ENCODE measurements around the gene NIPAL3.

Gene NIPAL3

GRCh38 chr1:24390924-24391782 is 24.4 kb upstream of the NIPAL3 start:
- no peak for DNase-seq (ENCODE audit: low read depth)

GRCh38 chr1:24391882-24392603 is 23.6 kb upstream of the NIPAL3 start:
- no peak for DNase-seq (ENCODE audit: low read depth)

- DNase-seq (ENCODE audit: low read depth) = no peak
These were observed 23.0 kb upstream of the NIPAL3 start for GRCh38 chr1:24392604-24392946.

DNA sequence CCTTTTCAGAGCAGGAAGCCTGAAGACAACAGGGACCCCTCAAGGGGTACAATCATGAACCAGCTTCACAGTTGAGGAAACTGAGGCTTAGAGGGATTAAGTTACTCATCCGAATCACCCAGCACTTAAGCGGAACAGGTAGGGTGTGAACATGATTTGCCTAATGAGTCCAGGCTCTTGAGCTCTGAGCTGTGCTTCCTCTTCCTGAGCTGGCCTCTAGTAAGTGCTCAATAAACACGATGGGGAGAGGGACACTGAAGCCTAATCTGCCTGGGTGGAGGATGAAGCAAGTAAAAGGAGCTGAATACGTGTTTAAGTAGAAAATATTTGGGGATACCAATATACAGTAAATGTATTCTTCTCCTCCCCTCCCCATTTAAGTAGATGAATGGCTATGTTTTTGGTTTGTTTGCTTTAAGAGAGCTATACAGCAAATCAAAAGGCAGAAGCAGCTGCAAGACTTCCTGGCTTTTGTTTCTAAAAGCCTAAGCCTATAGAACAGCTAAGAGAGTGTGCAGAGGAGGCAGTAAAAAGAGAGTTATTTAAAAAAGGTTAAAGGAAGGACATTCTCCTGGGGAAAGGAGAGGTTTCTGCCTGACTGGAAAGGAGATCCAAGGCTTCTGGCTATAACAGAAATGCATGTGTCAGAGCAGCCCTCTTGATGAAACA is 22.5 kb upstream of the NIPAL3 start:
- no peak for DNase-seq (ENCODE audit: low read depth)

DNA sequence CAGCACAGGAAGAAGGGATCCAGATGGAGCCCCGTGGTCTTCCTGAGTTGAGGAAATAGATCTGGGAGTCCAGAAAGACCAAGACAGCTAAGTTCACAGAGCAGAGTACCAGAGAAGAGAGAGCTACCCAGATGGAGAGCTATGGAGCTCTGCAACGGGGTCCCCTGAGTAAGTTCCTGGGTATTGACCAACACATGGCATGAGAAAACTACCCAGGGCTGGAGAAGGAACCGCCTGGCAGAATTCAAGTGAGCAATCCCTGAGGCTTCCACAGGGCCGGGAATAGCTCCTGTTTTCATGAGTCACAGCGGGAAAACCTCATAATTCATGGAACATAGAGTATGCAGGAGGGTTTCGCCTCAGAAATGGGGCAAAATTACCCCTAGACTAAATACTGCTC is 21.7 kb upstream of the NIPAL3 start:
- DNase-seq (ENCODE audit: low read depth) = no peak

DNA sequence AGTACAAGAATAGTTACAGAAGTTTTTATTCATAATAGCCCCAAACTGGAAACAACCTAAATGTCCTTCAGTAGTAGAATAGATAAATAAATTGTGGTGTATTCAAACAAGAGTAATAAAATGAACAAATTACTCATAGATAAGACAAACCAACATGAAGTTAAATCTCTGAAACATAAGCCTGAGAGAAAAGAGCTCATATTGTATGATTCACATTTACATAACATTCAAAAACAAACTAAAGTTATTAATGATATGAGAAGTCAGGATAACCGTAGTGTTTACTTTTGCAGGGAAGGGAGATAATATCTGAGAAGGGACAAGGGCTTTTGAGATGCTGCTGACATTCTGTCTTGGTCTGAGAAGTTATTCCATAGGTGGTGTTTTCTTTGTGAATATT is 15.5 kb upstream of the NIPAL3 start:
- no peak for DNase-seq (ENCODE audit: low read depth)

DNA sequence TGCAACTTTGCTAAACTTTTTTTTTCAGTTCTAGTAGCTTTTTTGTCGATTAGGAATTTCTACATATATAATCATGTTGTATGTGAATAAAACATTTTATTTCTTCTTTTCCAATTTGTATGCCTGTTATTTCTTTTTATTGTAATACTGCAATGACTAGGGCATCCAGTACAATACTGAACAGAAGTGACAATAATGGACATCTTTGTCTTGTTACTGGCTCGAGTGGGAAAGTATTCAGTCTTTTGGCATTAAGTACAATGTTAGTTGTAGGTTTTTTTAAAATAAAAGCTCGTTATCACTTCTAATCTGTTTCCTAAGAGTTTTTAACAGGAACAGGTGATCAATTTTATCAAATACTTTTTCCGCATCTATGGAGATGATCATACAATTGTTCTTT is 11.8 kb upstream of the NIPAL3 start:
- DNase-seq (ENCODE audit: low read depth) = no peak

GRCh38 chr1:24406788-24407187 is 8.8 kb upstream of the NIPAL3 start:
- DNase-seq (ENCODE audit: low read depth) = no peak

DNA sequence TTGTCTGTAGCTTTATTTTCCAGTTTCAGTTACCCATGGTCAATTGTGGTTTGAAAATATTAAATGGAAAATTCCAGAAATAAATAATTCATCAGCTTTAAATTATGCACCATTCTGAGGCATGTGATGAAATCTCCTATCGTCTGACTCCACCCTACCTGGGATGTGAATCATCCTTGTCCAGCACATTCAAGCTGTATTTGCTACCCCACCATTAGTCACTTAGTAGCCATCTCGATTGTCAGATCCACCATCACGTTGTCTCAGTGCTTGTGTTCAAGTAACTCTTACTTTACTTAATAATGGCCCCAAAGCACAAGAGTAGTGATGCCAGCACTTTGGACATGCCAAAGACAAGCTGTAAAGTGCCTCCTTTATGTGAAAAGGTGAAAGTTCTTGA is 6.1 kb upstream of the NIPAL3 start:
- no peak for DNase-seq (ENCODE audit: low read depth)

- DNase-seq (ENCODE audit: low read depth) = no peak
These were observed 4.9 kb upstream of the NIPAL3 start for GRCh38 chr1:24410750-24411149.

GRCh38 chr1:24411963-24412362 is 3.6 kb upstream of the NIPAL3 start:
- no peak for DNase-seq (ENCODE audit: low read depth)

GRCh38 chr1:24412408-24412807 is 3.2 kb upstream of the NIPAL3 start:
- DNase-seq (ENCODE audit: low read depth) = no peak

GRCh38 chr1:24413350-24414163 is 2.0 kb upstream of the NIPAL3 start, which contains the start of gene STPG1:
TSS of gene STPG1 (minus strand) at chr1:24413782. CDS start at chr1:24401388, 12,394 bp downstream.
- DNase-seq (ENCODE audit: low read depth) = peak; percentile 90

GRCh38 chr1:24414775-24415333 is 748 bp upstream of the NIPAL3 start:
- DNase-seq (ENCODE audit: low read depth) = no peak

DNA sequence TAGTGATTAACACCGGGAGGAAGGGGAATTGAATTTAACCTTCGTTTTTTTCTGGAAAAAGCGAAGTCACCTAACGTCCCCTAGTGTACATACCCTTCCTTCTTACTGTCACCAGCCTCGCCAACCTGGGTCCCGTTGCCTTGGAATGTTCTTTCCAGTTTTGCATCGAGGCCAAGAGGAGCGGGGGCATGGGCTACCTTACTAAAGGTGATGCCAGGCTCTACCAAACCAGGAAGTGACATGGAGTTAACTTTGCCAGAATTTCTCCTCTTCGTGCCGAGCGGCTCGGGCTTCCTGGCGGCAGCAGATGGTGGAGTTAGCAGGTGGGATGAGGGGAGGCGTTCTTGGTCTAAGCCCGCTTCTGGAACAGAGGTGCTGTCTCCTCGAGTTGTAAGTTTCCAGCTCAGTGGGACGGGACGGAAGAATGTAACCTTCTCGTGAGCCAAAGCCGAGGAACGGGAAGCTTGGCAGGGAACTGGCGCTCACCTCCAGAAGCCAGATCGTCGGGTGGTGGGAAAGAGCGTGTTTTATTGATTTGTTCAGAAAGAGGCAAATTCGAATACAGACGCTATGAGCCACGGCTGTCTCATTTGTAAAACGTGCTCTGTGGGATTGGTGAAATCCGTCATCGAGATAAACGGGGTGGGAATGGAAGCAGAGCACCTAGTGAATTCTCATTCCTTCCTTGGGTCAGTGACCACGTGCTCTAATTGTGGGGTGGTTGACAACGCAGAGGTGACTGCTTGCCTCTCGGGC is 486 bp downstream of the NIPAL3 start:
- DNase-seq (ENCODE audit: low read depth) = no peak

- DNase-seq (ENCODE audit: low read depth) = peak; percentile 53
These were observed 1.2 kb downstream of the NIPAL3 start for GRCh38 chr1:24416666-24417391.

GRCh38 chr1:24417681-24418080 is 2.1 kb downstream of the NIPAL3 start:
- no peak for DNase-seq (ENCODE audit: low read depth)

DNA sequence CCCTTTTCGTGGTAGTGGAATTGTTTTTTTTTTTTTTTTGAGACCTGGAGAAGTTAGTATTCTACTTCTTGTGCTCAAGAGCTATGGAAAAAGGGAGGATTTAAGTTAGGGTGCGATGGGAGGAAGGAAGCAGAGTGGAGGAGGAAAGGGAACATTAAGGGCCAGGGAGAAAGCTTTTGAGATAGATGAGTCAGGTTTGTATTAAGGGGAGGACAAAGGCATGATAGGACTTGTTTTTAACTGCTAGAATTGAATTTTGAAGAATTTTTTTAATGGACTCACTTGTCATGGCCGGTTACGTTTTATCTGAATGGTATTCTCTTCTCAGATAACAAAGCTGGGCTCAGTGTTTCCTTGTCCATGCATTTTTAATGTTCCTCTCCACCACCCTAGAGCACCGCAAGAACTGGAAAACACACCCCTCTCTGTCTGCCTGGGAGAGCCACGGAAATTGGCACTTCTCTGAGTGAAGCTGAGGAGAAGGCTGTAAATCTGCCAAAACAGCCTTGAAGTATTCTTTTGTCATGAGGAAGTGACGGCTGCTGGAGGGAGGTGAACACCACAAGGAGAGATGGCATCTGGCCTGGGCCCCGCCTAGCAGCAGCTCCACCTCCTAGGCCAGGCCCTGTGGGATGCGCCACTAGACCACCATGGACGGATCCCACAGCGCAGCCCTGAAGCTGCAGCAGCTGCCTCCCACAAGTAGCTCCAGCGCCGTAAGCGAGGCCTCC is 3.5 kb downstream of the NIPAL3 start:
- DNase-seq (ENCODE audit: low read depth) = no peak

GRCh38 chr1:24420547-24420946 is 4.9 kb downstream of the NIPAL3 start:
- no peak for DNase-seq (ENCODE audit: low read depth)

- DNase-seq (ENCODE audit: low read depth) = no peak
These were observed 5.9 kb downstream of the NIPAL3 start for GRCh38 chr1:24421502-24421901.

Data from CMK (cell line).